GM12878 (cell line): ENCODE measurements around the gene GCDH. TPM values are rescaled to one million over a fixed set of nuclear protein-coding genes. Genes with fewer than 3 reads are reported as not detected.

Experiments
- ATAC-seq: fragments of 200-7000 bp; cut with Tn5 transposase; 3 replicates; pipeline ENCODE4 v1.9.1; 2020; ENCODE audit warnings: mild to moderate bottlenecking, moderate library complexity
- BruUV-seq: library from RNA; stranded (reverse); fragments of 400-500 nt; replicated peaks from 2 replicates; lab custom pipeline; 2021; lab: Mats Ljungman, UMichigan
- CTCF ChIA-PET: fragments of 300-600 bp; sonication (Branson Sonifier 250); formaldehyde crosslinking; extraction: SDS; loops from one replicate; lab custom pipeline; 2021; ENCODE audit warnings: inconsistent platforms; lab: Yijun Ruan, JAX
- POLR2A ChIA-PET: fragments of 350-600 bp; formaldehyde crosslinking; extraction: SDS; loops from one replicate; lab custom pipeline; 2021; ENCODE audit warnings: inconsistent platforms; lab: Charles Lee
- RAD21 ChIA-PET: fragments of 300-600 bp; sonication (Branson Sonifier 250); formaldehyde crosslinking; loops from one replicate; lab custom pipeline; 2023; ENCODE audit warnings: antibody characterized with exemption; ENCODE audit not compliant: unreplicated experiment; lab: Charles Lee
- SMC1A ChIA-PET: fragments of 300-600 bp; sonication (Branson Sonifier 250); formaldehyde crosslinking; loops from one replicate; lab custom pipeline; 2023; ENCODE audit not compliant: unreplicated experiment, uncharacterized antibody; lab: Charles Lee
- DNase-seq: peaks from one replicate; pipeline ENCODE4 v3.0.0-alpha.2; 2011; ENCODE audit warnings: low read depth, low spot score
- FAIRE-seq: peaks from 3 replicates; lab custom pipeline; 2011; peaks lifted over from hg19 to GRCh38; lab: Jason Lieb, UNC
- H2AFZ ChIP-seq: 2 replicates; pipeline ENCODE4 v1.6.0; 2011; ENCODE audit warnings: low read depth, low read length, control low read depth; ENCODE audit not compliant: control insufficient read depth
- H3K27ac ChIP-seq: 2 replicates; pipeline ENCODE4 v1.5.1; 2011; ENCODE audit warnings: control low read depth; ENCODE audit not compliant: control insufficient read depth, insufficient read depth
- H3K27me3 ChIP-seq, 2 experiments: replicated peaks in 1 of 2; 2 replicates each; pipeline versions ENCODE4 v1.6.0 to v1.6.1; 2011; ENCODE audit warnings: low read length in 1 of 2; ENCODE audit not compliant: control insufficient read depth in 2 of 2, insufficient read depth in 2 of 2
- H3K36me3 ChIP-seq, 2 experiments: 2 replicates each; pipeline ENCODE4 v1.5.1; 2011; ENCODE audit warnings: low read length in 1 of 2; ENCODE audit not compliant: control insufficient read depth in 2 of 2, insufficient read depth in 2 of 2
- H3K4me1 ChIP-seq: 2 replicates; pipeline ENCODE4 v1.6.1; 2011; ENCODE audit warnings: mild to moderate bottlenecking, low read length, moderate library complexity, mixed read lengths; ENCODE audit not compliant: control insufficient read depth, insufficient read depth
- H3K4me2 ChIP-seq: 2 replicates; pipeline ENCODE4 v1.6.0; 2011; ENCODE audit warnings: control low read depth; ENCODE audit not compliant: control insufficient read depth, insufficient read depth
- H3K4me3 ChIP-seq: fragments of 200-600 bp; sonication (generic); 2 replicates; pipeline ENCODE4 v1.5.1; 2016
- H3K79me2 ChIP-seq: 2 replicates; pipeline ENCODE4 v1.6.0; 2011; ENCODE audit warnings: low read length; ENCODE audit not compliant: control insufficient read depth, insufficient read depth
- H3K9ac ChIP-seq: 2 replicates; pipeline ENCODE4 v1.8.0; 2011; ENCODE audit warnings: low read length, control low read depth, mixed read lengths; ENCODE audit not compliant: control insufficient read depth, insufficient read depth
- H3K9me3 ChIP-seq: replicated peaks from 3 replicates; pipeline ENCODE4 v1.5.1; 2011; ENCODE audit warnings: mild to moderate bottlenecking, low read length; ENCODE audit not compliant: control insufficient read depth, insufficient read depth
- H4K20me1 ChIP-seq: 2 replicates; pipeline ENCODE4 v1.6.0; 2011; ENCODE audit not compliant: control insufficient read depth, insufficient read depth
- EP300 ChIP-seq, 2 experiments: fragments of 150-350 bp in 1 of 2; IDR thresholded peaks; 2 replicates each; pipeline ENCODE4 v1.6.1; 2011 to 2012; ENCODE audit warnings: low read depth in 2 of 2, low read length in 2 of 2, borderline replicate concordance in 1 of 2, improper control_type of control experiment in 1 of 2, inconsistent platforms in 1 of 2; ENCODE audit not compliant: control insufficient read depth in 1 of 2
- FOXM1 ChIP-seq: IDR thresholded peaks from 2 replicates; pipeline ENCODE4 v1.6.1; 2012; ENCODE audit warnings: low read depth, mild to moderate bottlenecking, inconsistent platforms, low read length, moderate library complexity
- HDAC6 ChIP-seq: fragments of 200-600 bp; sonication (generic); IDR thresholded peaks from one replicate; pipeline ENCODE4 v1.8.0; 2017; ENCODE audit warnings: antibody characterized with exemption; ENCODE audit not compliant: unreplicated experiment
- KDM1A ChIP-seq: fragments of 200-600 bp; sonication (generic); IDR thresholded peaks from 2 replicates; pipeline ENCODE4 v1.6.1; 2016; ENCODE audit warnings: borderline replicate concordance
- MEF2A ChIP-seq: IDR thresholded peaks from 2 replicates; pipeline ENCODE4 v1.6.1; 2011; ENCODE audit warnings: low read depth, mild to moderate bottlenecking, low read length, moderate library complexity; ENCODE audit not compliant: insufficient read depth
- MTA2 ChIP-seq: fragments of 450-650 bp; IDR thresholded peaks from 2 replicates; pipeline ENCODE4 v1.6.1; 2016; ENCODE audit warnings: low read depth, mild to moderate bottlenecking, moderate library complexity
- NFIC ChIP-seq: IDR thresholded peaks from 2 replicates; pipeline ENCODE4 v1.6.1; 2012; ENCODE audit warnings: low read depth, mild to moderate bottlenecking, inconsistent platforms, low read length, moderate library complexity
- POU2F2 ChIP-seq: IDR thresholded peaks from 3 replicates; pipeline ENCODE4 v1.6.1; 2011; ENCODE audit warnings: low read depth, mild to moderate bottlenecking, low read length, borderline replicate concordance
- RCOR1 ChIP-seq: conservative IDR thresholded peaks from 2 replicates; pipeline ENCODE4 v1.6.1; 2012; ENCODE audit warnings: low read depth, low read length, improper control_type of control experiment
- SREBF1 ChIP-seq: IDR thresholded peaks from 2 replicates; pipeline ENCODE4 v1.6.1; 2012; ENCODE audit warnings: mild to moderate bottlenecking, low read length
- TCF12 ChIP-seq: IDR thresholded peaks from 2 replicates; pipeline ENCODE4 v1.6.1; 2011; ENCODE audit warnings: low read depth, mild to moderate bottlenecking, low read length
- TCF7 ChIP-seq: IDR thresholded peaks from 2 replicates; pipeline ENCODE4 v1.6.1; 2014; ENCODE audit warnings: antibody characterized with exemption, borderline replicate concordance
- YBX1 ChIP-seq: fragments of 450-650 bp; IDR thresholded peaks from 2 replicates; pipeline ENCODE4 v1.6.1; 2016; ENCODE audit warnings: antibody characterized with exemption
- ZNF217 ChIP-seq: fragments of 450-650 bp; IDR thresholded peaks from 2 replicates; pipeline ENCODE4 v1.6.1; 2017; ENCODE audit warnings: antibody characterized with exemption, mild to moderate bottlenecking
- whole genome bisulfite sequencing: methylation state at CpG from one replicate; pipeline ENCODE4 v1.1.6; 2016; ENCODE audit warnings: low lambda C conversion rate; ENCODE audit not compliant: insufficient replicate concordance, insufficient coverage; ENCODE audit errors: missing lambda C conversion rate; 5-methylcytosine and 5-hydroxymethylcytosine counted together
- in situ Hi-C: fragments of 300-500 bp; cut with MboI; formaldehyde crosslinking; loops from 9 replicates; pipeline ENCODE4 v1.14.3; 2018; ENCODE audit warnings: mixed read lengths
- intact Hi-C: fragments of 100-400 bp; cut with micrococcal nuclease; formaldehyde crosslinking; loops from one replicate; pipeline ENCODE4 v1.14.2; 2022; ENCODE audit not compliant: unreplicated experiment
- polyA plus RNA-seq, 11 experiments: library from polyadenylated mRNA; depleted of rRNA in 4 of 11; unstranded in 6 of 11; stranded (reverse) in 5 of 11; fragments of >200 nt; fragmentation: Nextera tagmentation in 4 of 11; fragmentation: Illumina TruSeq in 1 of 11; extraction: Ambion mirVana in 4 of 11; extraction: Trizol in 1 of 11; gene quantifications; 1 replicate in 1 of 11; 2 replicates in 10 of 11; pipeline versions ENCODE4 v1.2.1 to v1.2.3, GENCODE V29; 2011 to 2016; ENCODE audit warnings: inconsistent platforms in 2 of 11, missing spikeins in 2 of 11, low read depth in 1 of 11
- total RNA-seq, 4 experiments: library from RNA; depleted of rRNA in 3 of 4; stranded (reverse); fragments of >200 nt in 3 of 4; fragmentation: Illumina TruSeq in 1 of 4; extraction: Trizol in 1 of 4; gene quantifications; 2 replicates each; pipeline versions ENCODE4 v1.2.1 to v1.2.3, GENCODE V29; 2013 to 2021
- TF ChIP-seq, protein P1 (sequence below), 3 experiments: IDR thresholded peaks in 2 of 3; conservative IDR thresholded peaks in 1 of 3; 2 replicates each; pipeline ENCODE4 v1.5.1; 2011; ENCODE audit warnings: low read depth in 3 of 3, low read length in 3 of 3, mild to moderate bottlenecking in 3 of 3, control low read depth in 2 of 3, moderate library complexity in 2 of 3, inconsistent platforms in 1 of 3, mixed read lengths in 1 of 3; ENCODE audit not compliant: control insufficient read depth in 2 of 3, insufficient read depth in 1 of 3; ENCODE audit errors: extremely low read depth in 1 of 3
- TF ChIP-seq, protein P2 (sequence below): fragments of 450-650 bp; IDR thresholded peaks from 2 replicates; pipeline ENCODE4 v1.6.1; 2018; ENCODE audit warnings: borderline replicate concordance, mild to moderate bottlenecking; ENCODE audit not compliant: partially characterized antibody

Gene GCDH
- total and polyA plus RNA-seq, 10 of the 15 experiments (the other 5 are each of a cell fraction or from before 2014, with no cell fraction given): 4.2 to 69.4 (median 39.7) TPM

DNA sequence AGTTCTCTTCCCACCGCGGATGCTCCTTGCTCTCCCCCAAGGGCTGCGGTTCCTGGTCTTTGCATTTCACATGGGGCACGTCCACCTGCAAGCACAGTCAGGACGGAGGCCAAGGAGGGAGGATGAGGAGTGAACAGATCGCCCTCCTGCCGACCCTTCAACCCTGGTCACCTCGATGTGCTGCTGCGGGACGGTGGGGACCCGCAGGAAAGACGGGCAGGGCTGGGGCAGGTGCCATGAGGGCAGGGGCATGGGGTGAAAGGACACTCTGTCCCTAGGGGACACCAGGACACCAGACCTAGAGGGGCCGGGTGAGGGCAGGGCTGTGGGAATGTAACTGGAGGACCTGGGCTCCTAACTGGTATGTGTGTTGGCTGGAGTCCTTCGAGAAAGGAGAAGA, 27.3 kb downstream of the GCDH start:
- intact Hi-C loops (no loop called here), in situ Hi-C loops (no loop called here)
- H3K9ac ChIP-seq: no peak overlapping the region
- H3K36me3 ChIP-seq: peaks cover 4 to 7% of the 10 kb centered on the region in 2 experiments; a peak in 2 of 4 replicates
- H3K4me3 ChIP-seq: no peak overlapping the region
- RAD21 ChIA-PET: no interaction called here
- H3K9me3 ChIP-seq: no peaks in the 10 kb centered on the region; the same call in 2 of the 3 replicates
- H2AFZ ChIP-seq: no peak overlapping the region
- peaks cover 10% of the 10 kb centered on the region for H3K4me1 ChIP-seq
- no peak for ATAC-seq
- no peak for DNase-seq
- TF ChIP-seq MTA2 (no peak), ZNF217 (no peak), TCF7 (no peak), RCOR1 (no peak), HDAC6 (no peak), SREBF1 (no peak), MEF2A (no peak), POU2F2 (no peak), EP300 (IDR thresholded peaks at IDR 0.05; ENCODE audit: borderline replicate concordance in 1 of 2, control insufficient read depth in 1 of 2, low read depth in 2 of 2, low read length in 2 of 2) (no peak), TCF12 (no peak), YBX1 (no peak), KDM1A (no peak), FOXM1 (no peak), NFIC (no peak)
- TF ChIP-seq, protein P1, sequence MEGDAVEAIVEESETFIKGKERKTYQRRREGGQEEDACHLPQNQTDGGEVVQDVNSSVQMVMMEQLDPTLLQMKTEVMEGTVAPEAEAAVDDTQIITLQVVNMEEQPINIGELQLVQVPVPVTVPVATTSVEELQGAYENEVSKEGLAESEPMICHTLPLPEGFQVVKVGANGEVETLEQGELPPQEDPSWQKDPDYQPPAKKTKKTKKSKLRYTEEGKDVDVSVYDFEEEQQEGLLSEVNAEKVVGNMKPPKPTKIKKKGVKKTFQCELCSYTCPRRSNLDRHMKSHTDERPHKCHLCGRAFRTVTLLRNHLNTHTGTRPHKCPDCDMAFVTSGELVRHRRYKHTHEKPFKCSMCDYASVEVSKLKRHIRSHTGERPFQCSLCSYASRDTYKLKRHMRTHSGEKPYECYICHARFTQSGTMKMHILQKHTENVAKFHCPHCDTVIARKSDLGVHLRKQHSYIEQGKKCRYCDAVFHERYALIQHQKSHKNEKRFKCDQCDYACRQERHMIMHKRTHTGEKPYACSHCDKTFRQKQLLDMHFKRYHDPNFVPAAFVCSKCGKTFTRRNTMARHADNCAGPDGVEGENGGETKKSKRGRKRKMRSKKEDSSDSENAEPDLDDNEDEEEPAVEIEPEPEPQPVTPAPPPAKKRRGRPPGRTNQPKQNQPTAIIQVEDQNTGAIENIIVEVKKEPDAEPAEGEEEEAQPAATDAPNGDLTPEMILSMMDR (IDR thresholded peaks at IDR 0.05 in 2 of 3, conservative IDR thresholded peaks at IDR 0.05 in 1 of 3; ENCODE audit: control insufficient read depth in 2 of 3, extremely low read depth in 1 of 3, insufficient read depth in 1 of 3, low read depth in 3 of 3, low read length in 3 of 3): no peak
- TF ChIP-seq, protein P2, sequence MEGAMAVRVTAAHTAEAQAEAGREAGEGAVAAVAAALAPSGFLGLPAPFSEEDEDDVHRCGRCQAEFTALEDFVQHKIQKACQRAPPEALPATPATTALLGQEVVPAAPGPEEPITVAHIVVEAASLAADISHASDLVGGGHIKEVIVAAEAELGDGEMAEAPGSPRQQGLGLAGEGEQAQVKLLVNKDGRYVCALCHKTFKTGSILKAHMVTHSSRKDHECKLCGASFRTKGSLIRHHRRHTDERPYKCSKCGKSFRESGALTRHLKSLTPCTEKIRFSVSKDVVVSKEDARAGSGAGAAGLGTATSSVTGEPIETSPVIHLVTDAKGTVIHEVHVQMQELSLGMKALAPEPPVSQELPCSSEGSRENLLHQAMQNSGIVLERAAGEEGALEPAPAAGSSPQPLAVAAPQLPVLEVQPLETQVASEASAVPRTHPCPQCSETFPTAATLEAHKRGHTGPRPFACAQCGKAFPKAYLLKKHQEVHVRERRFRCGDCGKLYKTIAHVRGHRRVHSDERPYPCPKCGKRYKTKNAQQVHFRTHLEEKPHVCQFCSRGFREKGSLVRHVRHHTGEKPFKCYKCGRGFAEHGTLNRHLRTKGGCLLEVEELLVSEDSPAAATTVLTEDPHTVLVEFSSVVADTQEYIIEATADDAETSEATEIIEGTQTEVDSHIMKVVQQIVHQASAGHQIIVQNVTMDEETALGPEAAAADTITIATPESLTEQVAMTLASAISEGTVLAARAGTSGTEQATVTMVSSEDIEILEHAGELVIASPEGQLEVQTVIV: no peak
- no peak overlapping the region for H3K4me2 ChIP-seq
- 90% methylated on average over 14 of the region's 14 CpGs for WGBS
- FAIRE-seq: no peak
- no peak overlapping the region for H3K27ac ChIP-seq
- H4K20me1 ChIP-seq: no peaks in the 10 kb centered on the region
- no peaks in the 10 kb centered on the region for H3K79me2 ChIP-seq
- CTCF ChIA-PET: interaction anchor here (0.9 to 2.4 kb wide), 2 partner anchors 14 to 47 kb away, joined by 5 to 11 read pairs; no protein-coding TSS in a partner anchor
- SMC1A ChIA-PET: no interaction called here
- no peaks in the 10 kb centered on the region for H3K27me3 ChIP-seq
- POLR2A ChIA-PET: no interaction called here
- no TSS peak for BruUV-seq
